ENCODE results near the gene PDE1A.

DNA sequence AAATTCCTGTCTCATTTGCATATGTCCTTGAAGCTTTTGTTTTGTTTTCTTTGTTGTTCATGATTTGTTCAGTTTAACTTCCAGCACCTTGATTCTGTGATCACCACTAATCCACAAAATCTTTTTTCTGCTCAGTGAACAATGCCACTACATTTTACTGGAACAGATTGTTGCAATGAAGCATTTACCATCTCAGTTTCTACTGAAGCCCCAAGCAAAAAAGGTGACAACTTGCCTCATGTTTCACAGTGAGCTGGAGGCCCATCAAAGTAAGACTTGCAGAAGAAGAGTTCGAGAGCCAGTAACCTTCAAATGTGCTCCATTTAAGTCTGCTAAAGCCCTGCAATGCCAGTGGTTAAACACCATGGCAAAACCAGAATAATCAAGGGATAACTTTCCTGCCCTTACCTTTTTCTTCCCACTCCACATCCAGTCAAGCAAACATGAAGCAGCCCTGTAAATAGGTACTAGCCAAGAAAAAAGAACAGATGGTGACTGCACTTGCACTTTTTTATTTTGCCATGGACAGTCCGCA lies 25.7 kb upstream of the PDE1A start:
- no peak for TF ChIP-seq CTCF (conservative IDR thresholded peaks at IDR 0.05 in 1 of 2, IDR thresholded peaks at IDR 0.05 in 1 of 2; ENCODE audit: extremely low read depth in 1 of 2, insufficient read depth in 1 of 2, low read depth in 1 of 2, low read length in 2 of 2)
- no peak for TF ChIP-seq EZH2 (IDR thresholded peaks at IDR 0.05; ENCODE audit: borderline replicate concordance, low read length)
